Measurements from ENCODE around the gene SPO11. TPM values are rescaled to one million over a fixed set of nuclear protein-coding genes. Genes with fewer than 3 reads are reported as not detected.

The SPO11 gene, protein sequence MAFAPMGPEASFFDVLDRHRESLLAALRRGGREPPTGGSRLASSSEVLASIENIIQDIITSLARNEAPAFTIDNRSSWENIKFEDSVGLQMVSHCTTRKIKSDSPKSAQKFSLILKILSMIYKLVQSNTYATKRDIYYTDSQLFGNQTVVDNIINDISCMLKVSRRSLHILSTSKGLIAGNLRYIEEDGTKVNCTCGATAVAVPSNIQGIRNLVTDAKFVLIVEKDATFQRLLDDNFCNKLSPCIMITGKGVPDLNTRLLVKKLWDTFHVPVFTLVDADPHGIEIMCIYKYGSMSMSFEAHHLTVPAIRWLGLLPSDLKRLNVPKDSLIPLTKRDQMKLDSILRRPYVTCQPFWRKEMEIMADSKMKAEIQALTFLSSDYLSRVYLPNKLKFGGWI
- total RNA-seq = not detected in 2 replicates

GRCh38 chr20:57329608-57330221 is at the start of gene SPO11:
SPO11 (plus strand) TSS chr20:57329803; CDS start chr20:57329868, 65 bp downstream.

DNA sequence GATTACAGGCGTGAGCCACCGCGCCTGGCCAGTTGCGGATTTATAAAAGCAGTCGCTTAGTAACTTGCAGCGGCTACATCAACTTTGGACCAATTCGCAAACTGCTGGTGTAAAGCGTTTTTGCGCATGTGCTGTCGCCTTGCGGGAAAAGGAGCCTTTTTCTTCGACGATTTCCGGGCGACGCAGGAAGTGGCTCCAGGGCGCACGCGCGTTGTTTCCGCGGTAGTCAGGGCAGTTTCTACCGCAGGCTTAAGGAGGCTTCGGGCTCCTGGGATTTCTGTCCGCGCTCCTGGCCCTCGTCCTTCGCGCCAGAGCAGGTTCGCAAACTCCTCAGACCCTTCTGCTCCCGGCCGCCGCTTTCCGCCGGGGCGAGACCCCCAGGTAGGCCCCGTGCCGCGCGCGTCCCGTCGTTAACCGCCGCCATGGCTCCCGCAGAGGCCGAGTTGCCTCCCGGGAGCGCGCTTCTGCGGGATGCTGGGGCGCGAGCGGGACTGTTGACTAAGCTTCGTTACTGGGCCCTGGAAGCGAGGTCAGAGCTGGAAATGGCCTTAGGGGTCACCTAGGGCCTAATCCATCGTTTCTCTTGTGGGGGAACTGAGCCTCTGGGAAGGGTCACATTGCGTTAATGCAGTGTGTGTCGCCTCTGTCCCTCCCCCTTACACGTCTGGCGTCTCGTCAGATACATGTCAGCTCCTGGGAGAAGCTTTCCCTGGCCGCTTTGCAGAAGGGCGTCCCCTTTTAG is 21.6 kb downstream of the SPO11 start, which contains the start of gene RAE1:
TSS of gene RAE1 (plus strand) at position 214 of the 742 bp plus-strand sequence. CDS start 2,784 bp downstream, outside the sequence.

DNA sequence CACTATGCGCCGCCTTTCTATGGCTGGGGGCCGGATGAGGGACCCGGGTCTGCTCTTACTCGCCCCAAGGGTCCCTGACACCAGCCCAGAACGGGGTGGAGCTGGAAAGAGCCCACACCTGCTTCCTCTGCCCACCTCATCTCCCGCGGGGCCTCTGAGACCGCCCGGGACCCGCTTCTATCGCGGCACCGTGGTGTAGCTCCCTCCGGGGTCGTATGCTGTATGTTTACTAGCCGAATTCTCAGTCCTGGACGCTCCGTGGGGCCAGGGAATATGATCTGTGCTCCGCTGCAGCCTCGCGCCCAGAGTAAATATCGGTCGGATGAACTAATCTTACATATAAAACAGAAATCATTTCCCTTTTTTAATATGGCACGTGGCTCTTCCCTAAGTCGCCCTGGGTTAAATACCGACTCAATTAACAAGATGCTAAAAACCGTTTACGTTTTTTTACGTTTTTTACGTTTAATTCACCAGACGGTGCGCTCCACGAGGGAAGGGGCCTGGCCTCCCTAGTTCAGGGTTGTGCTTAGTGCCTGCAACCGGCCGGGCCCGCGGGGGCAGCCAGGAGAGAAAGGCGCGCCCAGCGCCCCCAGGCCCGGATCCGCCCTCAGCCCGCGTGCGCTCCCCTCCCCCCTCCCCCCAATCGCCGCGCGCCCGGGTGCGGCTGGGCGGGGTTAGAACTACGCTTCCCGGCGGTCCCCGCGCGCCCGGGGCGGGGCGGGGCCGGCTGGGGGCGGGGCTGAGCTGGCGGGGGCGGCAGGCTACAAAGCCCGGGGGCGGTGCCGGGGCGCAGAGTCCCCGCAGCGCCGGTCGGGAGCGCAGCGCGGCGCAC is 61.2 kb downstream of the SPO11 start, which contains the start of gene RBM38:
TSS of gene RBM38 (plus strand) at position 793 of the 835 bp plus-strand sequence. CDS start 186 bp downstream, outside the sequence.

Other genes with a start within 250 kb of the SPO11 start
- gene BMP7, start 63.2 kb upstream of the SPO11 start, total RNA-seq = not detected in 2 replicates
- gene RAE1, start 21.5 kb downstream of the SPO11 start, total RNA-seq = 27.3 and 33.6 TPM in 2 replicates
- gene RBM38, start 61.6 kb downstream of the SPO11 start, total RNA-seq = 4.5 and 13.3 TPM in 2 replicates
- gene CTCFL, start 195.3 kb downstream of the SPO11 start, total RNA-seq = not detected in 2 replicates
- not detected in 2 replicates for gene PCK1, start 231.3 kb downstream of the SPO11 start, total RNA-seq